Peyer's patch (tissue), 4 donors: Measurements from ENCODE around the gene TMEM43.

ENCODE experiments used
- POLR2A ChIP-seq, 2 donors: fragments of 450-650 bp; IDR thresholded peaks; one replicate each; pipeline ENCODE4 v1.5.1; 2017; ENCODE audit warnings: antibody characterized with exemption in 2 of 2, mild to moderate bottlenecking in 2 of 2, moderate library complexity in 2 of 2
- TF ChIP-seq, protein P1 (sequence below), 6 experiments: fragments of 450-650 bp in 4 of 6; fragments of 200-600 bp in 2 of 6; sonication (generic) in 1 of 6; IDR thresholded peaks; one replicate each; pipeline ENCODE4 v1.5.1; 2017 to 2019; ENCODE audit warnings: antibody characterized with exemption in 6 of 6, mild to moderate bottlenecking in 3 of 6, moderate library complexity in 1 of 6

DNA sequence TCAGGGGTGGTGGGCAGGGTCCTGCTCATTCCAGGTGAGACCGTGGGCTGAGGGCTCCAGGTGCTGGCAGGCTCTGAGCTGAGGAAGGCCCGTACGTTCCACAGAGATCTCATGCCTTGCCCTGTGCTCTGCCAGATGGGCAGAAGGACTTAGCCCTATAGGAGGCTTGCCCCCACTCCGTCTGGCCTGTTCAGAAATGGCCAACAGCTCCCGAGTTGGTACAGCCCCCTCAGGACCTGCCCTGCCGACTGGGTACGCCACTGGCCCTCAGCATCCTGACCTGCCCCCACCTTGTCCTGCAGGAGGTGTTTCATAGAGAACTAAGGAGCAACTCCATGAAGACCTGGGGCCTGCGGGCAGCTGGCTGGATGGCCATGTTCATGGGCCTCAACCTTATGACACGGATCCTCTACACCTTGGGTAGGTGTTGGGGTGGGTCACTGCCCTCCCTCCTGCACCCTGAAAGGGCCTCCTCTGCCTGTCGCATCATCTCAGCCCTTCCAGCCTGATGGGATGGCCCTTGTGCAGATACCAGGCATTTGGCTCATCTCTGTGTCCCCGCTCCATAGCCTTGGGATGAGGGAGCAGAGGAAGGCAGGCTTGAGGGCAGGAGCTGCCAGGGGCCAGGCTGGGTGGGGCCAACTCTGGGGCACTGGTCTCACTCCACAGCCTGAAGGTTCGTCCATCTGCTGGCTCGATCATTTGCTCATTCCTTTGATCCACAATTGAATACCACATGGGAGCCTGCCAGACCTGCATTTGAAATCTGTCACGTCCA lies 14.2 kb downstream of the TMEM43 start:
- TF ChIP-seq, protein P1, sequence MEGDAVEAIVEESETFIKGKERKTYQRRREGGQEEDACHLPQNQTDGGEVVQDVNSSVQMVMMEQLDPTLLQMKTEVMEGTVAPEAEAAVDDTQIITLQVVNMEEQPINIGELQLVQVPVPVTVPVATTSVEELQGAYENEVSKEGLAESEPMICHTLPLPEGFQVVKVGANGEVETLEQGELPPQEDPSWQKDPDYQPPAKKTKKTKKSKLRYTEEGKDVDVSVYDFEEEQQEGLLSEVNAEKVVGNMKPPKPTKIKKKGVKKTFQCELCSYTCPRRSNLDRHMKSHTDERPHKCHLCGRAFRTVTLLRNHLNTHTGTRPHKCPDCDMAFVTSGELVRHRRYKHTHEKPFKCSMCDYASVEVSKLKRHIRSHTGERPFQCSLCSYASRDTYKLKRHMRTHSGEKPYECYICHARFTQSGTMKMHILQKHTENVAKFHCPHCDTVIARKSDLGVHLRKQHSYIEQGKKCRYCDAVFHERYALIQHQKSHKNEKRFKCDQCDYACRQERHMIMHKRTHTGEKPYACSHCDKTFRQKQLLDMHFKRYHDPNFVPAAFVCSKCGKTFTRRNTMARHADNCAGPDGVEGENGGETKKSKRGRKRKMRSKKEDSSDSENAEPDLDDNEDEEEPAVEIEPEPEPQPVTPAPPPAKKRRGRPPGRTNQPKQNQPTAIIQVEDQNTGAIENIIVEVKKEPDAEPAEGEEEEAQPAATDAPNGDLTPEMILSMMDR (IDR thresholded peaks at IDR 0.05), result no peak
- no peak for TF ChIP-seq POLR2A (IDR thresholded peaks at IDR 0.05)
